Measurements from ENCODE around the gene F12.

F12 gene

DNA sequence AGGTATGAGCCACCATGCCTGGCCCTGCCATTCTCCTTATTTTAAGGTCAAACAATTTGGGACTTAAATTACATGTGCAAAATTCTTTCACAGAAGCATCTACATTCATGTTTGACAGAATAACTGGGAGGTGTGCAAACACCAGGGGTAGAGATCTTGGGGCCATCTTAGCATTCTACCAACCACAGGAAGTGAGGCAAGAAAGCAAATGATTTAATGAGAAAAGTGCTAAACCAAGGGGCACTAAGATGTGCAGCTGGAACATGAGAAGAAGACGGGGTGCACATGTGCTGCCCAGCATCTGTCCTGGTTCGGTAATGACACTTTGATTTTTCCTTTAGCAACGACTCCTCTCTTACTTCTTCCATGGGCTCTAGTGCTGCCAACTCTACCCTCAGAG lies 1.2 kb upstream of the F12 start:
- DNase-seq = no peak

DNA sequence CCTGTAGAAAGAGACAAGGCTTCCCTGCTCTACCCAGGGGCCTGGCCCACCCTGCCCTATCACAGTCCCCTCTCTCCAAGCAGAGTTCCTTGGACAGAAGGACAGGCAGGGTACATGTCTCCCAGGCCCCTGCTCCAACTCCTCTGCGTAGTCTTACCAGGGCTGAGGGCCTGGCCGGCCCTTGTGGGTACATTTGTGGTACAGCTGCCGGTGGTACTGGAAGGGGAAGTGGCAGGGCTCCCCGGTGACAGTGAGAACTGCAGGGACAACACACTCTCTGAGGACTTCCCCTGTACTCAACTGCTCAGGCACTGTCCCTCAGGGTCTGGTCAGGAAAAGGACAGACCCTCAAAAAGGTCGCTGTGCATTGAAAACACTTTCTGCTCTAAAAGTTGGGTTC lies 3.6 kb downstream of the F12 start:
- no peak for DNase-seq

DNA sequence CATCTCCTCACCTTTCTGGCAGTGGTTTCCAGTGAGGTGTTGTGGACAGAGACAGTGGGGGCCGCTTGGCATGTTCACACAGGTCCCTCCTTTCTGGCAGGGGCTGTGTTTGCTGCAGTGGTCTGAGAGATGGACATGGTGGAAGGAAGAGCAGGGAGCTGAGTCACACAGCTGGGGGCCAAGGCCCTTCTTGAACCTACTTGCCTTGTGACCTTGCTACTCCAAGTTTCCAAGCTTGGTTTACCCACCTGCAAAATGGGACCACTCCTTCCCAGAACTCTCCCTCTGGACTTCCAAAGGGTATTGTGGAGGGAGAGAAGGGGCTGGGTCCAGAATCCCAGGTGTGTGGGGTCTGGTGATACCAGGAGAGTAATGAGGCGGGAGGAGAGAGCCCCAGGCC lies 4.1 kb downstream of the F12 start:
- no peak for DNase-seq

DNA sequence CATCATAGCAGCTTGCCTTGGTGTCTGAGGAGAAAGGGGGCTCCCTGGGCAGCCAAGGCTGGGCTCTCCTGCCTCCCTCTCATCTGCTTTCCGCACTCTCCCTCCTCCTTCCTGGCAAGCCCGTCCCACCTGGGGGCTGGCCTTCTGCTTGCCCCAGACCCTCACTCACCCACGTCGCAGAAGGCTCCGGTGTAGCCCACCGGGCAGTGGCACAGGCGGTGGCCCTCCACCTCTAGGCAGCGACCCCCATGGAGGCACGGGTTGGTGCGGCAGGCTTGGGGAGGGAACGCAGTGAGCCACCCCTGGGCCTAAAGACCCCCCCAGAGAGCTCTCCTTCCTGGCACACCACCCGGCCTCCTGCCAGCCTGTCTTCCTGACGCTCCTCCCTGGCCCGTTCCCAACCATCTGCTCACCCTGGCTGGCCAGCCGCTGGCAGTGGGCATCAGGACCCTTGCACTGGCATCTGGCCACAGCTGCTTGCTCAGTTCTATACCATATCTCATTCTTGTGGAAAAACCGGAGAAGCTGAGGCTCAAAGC lies 4.7 kb downstream of the F12 start:
- DNase-seq = no peak

DNA sequence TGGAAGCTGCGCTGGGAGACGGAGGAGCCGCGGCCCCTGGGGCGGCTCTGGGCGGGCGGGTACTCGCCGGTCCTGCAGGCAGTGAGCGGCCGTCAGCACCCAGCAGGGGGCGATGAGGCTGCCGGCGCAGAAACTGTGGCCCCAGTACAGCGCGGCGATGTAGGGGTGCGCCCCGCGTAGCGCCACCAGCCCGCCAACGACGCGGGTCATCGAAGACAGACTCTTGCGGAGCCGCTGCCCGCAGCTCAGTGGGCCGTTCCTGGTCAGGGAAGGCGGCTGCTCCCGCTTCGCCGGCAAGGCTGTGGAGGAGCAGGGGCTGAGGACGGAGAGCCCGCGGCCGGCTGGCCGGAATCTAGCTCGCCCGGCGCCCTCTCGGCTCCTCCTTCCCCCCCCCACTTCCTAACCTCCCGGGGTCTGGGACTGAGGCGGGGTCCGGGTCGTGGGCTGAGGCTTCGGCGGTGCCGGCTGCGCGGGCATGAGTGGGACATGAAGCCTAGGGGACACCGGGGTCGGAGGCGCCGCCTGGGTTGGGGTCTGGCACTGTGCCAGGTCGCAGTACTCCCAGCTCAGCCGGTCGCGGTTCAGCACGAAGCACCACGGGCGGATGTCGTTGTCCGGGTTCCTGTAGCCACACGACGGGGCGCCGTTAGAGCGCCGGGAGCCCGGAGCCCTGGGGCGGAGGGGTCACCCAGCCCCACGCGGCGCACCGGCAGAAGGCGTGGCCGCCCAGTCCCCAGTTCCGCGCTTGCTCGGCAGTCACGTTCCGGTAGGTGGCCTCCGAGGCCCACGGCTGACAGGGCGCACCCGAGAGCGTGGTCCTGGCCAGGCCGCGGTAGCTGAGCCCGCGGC lies 5.3 kb downstream of the F12 start:
- peak; percentile 82 for DNase-seq

DNA sequence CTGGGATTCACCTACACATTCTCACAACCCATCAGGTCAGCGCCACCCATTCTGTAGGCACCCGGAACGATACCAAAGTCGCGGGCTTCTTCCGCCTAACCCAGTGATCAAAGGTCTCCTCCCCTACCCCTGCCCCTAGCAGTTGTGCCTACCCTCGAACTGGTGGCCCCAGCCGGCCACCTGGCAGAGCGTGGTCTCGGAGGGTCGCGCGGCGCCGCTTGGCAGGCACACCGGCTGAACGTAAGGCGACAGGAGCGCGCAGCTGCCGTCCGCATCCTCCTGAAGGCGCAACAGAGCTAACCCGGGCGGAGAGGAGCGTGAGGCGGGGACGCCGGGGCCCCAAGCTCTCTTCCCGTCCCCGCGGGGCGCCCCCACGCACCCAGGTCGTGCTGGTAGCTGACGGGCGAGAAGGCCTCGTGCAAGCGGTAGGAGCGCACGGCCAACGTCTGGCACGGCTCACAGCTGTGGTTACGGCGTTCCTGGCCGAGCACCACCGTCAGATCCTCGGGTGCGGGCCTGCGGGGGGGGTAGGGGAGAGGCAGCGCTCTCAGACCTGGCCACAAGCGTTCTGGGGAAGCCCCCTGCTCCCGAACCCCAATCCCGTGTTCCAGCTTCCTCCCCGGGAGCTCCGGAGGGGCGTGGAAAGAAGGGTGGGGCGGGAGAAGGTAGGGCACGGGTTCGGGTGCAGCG lies 6.1 kb downstream of the F12 start:
- DNase-seq = peak; percentile 36

DNA sequence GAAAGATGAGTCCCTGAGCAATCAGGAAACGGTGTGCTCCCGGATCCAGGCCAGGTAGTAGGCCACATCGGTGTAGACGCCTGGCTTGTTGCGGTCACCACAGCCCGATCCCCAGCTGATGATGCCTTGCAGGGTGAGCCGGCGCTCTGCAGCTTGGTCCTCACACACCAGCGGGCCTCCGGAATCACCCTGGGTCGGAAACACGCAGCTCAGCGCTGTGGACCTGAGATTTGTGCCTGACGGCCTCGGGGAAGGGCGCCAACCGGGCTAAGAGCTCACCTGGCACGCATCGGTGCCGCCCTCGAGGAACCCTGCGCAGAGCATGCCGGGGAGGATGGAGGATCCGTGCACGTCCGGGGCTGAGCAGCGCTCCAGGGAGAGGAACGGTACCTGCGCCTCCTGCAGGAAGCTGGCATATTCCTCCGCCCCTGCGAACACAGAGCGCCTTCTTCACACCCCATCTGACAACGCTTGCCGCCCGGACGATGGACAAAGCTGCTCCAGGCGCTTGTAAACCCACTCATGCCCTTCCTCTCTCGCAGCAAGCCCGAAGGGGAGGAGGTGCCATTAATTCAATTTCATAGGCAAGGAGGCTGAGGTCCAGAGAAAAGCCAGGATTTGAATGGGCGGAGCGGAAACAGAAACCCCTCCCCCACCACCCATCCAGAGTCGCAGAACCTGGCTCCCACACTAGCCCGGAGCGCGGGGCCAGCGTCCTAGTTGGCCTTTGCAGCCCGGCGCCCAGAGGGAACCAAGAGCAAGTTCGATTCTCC lies 6.9 kb downstream of the F12 start:
- peak; percentile 62 for DNase-seq

DNA sequence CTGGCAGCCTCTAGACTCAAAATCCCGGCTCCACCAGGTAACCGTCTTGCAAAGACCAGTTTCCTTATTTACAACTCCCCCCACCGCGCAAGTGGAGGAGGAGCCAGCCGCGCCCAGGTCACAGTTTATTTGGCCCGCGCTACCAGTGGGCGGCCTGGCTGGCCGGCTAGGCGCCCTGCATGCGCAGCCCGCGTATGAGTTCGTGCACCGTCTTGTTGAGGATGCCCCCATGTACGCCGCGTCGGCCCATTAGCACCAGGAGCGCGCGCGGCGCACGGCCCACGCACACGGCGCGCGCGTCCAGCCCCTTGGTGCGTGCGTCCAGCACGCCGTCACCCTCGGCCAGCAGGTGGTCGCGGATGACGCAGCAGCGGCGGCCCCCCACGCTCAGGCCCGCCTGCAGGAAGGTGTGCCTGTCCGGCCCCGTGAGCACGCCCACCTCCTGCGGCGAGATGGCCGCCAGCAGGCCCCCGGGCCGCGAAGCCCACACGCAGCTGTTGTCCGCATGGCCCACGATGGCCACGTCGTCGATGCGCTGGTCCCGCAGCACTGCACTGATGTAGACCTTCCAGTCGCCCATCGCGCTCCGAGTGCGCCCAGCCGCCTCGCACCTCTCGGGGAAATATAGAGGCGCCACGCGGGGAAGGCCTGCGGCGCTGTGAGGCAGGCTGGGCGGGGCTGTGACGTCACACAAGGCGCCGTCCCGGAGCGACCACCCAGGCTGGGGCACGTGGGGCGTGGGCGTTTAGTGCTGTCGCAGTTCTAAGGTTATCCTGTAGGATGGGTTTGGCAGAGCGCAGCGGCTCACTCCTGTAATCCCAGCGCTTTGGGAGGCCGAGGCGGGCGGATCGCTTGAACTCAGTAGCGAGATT lies 9.1 kb downstream of the F12 start, which contains the start of gene PFN3:
PFN3 (minus strand) TSS at position 665 of the 872 bp plus-strand sequence; CDS start at position 580, 85 bp downstream.
- no peak for DNase-seq

DNA sequence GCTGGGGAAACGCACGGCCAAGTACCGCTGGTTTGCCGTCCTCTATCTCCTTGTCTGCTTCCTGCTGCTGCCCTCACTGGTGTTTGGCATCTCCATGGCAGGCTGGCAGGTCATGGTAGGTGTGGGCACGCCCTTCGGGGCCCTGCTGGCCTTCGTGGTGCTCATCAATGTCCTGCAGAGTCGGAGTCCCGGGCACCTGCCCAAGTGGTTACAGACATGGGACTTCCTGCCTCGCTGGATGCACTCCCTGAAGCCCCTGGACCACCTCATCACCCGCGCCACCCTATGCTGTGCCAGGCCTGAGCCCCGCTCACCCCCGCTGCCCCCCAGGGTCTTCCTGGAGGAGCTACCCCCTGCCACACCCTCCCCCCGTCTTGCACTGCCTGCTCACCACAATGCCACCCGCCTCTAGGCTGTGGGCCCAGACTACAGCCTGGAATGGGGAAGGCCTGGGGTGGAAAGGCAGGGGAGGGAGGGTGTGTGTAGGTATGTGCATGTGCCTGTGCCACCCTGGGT lies 11.4 kb downstream of the F12 start:
- DNase-seq = no peak

DNA sequence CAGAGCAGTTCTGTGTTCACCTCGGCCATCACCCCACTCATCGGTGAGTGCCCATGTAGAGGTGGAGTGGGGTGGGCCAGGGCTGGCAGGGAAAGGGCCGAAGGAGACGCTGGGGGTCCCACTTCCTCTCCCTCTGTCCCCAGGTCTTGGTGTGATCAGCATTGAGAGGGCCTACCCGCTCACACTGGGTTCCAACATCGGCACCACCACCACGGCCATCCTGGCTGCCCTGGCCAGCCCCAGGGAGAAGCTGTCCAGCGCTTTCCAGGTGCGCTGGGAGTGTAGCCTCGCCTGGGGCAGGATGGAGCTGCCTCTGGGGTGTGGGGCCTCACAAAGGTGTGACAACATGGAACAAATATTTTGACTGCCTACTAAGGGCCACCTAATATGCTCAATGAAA lies 12.6 kb downstream of the F12 start:
- no peak for DNase-seq

DNA sequence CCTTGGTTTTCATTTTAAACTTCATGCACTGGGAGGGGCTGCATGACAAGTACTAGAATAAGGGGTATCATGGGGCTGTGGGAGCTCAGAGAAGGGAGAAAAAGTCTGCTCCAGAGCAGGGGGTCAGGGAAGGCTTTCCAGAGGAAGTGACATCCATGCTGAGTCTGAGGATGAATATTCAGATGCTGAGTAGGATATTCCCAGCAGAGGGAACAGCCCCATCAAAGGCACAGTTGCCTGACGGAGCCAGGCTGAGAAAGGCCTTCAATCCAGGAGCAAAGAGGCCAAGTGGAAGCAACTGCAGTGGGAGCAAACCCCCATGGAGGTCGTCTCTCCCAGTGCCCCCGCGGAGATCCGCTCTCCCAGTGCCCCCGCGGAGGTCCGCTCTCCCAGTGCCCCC lies 13.3 kb downstream of the F12 start:
- DNase-seq = no peak

DNA sequence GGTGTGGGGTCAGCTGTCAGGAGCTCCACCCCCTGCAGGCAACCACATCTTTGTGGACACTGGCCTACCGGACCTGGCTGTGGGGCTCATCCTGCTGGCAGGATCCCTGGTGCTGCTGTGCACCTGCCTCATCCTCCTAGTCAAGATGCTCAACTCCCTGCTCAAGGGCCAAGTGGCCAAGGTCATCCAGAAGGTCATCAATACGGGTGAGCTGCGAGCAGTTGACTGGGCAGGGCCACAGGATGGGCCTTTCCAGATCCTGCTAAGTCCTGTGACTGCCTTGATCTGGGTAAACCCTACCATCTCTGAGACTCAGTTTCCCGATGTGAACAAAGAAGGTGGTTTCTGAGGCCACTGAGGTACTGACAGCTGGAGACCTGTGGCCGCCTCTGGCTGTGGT lies 15.4 kb downstream of the F12 start:
- DNase-seq = no peak

DNA sequence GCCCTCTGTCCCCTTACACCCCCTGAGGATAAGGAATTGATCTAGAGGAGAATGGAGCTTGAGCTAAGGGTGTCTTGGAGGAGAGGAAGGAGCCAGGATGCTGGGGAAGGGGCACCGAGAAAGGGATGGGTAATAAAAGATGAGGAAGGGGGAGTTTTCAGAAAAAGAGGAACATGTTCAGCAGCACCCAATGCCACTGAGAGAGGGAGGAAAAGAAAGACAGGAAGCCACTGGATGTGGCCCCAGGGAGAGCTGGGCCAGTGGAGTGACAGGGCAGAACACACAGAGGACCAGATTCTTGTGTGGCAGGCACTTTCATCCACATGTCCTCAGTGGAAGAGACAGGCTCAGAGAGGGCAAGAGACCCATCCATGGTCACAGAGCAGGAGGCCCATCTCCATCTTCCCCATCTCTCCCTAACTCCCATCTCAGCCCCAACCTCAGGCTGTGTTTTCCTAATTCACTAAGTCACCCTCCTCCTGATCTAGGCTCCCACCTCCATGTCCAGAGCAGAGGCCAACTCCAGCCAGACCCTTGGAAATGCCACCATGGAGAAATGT lies 16.1 kb downstream of the F12 start:
- DNase-seq = no peak

DNA sequence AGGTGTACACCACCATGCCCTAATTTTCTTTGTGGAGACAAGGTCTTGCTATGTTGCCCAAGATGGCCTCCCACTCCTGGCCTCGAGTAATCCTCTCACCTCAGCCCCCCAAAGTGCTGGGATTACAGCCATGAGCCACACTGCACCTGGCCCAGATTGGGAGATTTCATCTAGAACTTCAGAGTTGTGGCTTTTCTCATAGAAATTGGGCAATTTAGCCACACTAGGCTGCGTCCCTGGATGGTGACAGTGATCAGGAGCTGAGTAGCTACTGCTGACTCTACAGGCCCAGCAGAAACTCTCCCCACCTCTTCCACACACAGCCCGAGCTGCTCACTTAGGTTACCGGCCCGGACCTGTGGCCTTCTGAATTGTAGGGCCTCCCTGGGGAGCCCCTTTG lies 16.6 kb downstream of the F12 start:
- no peak for DNase-seq

DNA sequence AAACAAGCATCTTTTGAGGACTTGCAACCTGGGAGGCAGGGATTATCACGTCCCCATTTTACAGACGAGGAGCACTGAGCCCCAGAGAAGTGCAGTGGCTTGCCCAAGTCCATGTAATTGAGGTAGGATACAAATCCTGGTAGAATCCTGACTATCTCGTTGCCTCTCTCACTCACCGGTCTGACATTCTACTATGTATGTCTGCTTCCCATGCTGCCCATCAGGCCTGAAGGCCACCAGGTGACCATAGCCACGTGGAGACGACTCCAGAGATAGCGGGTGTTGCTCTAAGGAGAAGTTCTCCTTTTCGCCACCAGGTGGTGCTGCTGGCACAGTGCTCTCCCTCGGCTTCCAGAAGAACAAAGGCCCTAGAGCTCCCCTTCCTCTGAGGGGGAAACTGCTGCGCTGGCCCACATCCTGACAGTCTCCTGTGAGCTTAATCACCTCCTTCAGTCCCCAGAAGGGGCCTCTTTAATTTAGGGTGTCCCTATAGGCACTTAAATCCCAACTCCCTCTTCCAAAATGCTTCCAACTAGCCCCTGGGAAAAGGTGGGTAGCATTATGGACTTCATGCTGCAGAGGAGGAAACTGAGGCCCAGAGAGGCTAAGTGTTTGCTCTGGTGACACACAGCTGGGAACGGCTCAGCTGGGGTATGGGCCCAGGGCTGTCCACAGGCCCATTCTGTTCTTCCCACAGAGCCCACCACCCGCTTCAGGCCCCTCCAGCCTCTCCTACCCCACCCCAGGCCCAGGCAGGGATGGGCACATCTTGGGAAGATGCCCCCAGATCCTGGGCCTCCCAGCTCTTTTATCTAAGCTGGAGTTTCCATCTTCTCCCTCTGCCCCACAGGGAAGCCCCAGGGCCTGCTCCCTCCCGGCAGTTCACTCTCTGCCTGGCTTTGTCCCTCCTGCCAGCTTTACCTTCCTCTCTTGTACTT lies 18.7 kb downstream of the F12 start:
- peak; percentile 82 for DNase-seq

DNA sequence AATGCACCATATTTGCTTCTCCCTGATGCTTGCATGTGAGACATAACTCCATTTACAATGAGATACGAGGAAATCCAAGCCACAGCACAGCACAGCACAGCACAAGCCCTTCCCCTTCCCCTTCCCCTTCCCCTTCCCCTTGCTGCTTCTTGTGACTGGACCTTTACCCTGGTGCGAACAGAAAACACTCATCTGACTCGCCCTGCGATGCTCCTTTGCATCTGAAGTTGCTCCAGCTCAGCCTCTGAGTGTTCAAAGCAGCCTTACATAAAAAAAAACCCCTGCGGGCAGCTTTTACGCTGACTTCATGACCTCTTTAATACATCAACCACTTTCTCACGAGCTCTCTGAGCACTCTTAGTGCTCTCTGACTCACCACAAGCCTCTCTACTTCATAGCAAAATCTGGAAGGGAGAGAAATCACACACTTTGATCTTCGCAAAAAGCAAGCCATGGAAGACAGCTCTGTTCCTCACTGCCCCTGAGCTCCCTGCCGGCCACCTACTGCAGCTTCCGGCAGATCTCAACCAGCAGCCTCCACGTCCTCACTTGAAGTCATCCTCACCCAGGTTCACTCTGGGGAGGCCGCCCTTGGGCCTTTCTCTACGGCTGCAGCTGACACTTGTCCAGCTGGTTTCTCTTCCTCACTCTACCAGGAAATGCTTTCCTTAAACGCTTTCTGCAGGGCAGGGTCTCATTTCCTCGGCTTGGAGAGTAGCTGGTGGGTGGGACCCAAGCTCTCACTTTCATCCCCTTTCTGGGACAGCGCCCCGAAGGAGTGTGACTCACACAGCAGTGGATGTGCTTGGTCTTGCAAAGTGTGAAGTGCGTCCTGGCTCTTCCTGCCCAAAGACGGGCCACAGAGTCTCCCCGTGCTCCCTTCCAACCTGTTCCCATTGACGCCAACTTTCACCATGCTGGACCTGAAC lies 19.9 kb downstream of the F12 start:
- no peak for DNase-seq

DNA sequence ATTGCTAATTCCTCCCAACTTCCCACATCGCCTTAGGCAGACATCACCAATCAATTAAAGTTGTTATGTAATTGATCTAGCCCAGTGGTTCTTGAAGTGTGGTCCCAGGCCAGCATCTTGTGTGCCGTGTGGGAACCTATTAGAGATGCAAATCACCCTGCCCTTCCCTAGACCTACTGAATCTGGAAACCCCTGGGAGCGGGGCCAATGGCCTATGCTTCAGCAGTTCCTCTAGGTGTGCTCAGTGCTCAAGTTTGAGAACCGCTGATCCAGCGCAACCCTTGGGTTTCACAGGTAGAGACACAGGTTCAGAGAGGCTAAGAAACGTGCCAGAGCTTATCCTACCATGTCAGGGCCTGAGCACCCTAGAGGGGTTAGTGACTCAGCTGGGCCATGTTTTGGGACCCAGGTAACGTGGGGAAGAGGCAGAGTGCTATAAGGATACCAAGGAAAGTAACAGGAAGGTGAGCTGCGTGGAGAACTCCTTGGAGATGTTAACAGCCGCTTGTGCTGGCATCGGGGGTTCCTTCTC lies 20.8 kb downstream of the F12 start:
- no peak for DNase-seq

DNA sequence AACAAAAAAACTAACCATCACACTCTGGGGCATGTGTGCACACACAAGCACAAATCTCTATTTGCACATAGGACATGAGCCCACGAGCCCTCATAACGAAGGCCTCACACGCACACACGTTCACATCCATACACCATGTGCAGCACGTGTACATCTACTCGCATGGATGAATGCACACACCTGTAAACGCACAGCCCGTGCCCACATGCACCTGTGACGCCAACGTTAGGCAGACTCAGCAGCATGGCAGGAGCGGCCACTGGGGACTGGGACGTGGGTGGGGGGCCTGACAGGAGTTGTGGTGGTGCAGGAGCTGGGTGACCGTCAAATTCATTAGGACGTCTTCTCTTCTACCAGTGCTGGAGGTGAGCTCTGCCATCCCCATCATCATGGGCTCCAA lies 22.0 kb downstream of the F12 start:
- no peak for DNase-seq

DNA sequence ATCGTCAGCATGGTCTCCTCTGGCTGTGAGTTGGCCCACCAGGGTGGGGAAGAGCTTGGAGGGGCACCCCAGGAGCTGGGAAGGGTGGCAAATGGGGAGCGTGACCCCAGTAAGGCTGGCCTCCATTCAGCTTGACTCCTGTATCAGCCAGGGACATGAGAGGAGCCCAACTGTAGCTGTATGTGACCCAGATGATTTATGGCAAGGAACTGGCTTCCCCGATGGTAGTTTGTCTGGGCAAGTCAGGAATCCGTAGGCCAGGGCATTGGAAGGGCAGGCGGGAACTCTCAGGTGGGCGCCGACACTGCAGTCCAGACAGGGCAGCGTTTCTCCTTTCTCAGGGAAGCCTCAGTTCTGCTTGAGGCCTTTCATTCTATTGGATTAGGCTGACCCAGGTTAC lies 22.8 kb downstream of the F12 start:
- no peak for DNase-seq

Data from stimulated activated CD4-positive, alpha-beta T cell treated with anti-CD3 and anti-CD28 coated beads, Interleukin-12 subunit alpha, Interleukin-12 subunit beta, amount 100 ng/mL, for 4 hours (primary cell).